GM13977 (cell line): ENCODE data around the gene GPRC5B.

Source experiments
- DNase-seq: peaks from one replicate; pipeline ENCODE4 v3.0.0; 2012; ENCODE audit warnings: low spot score
- in situ Hi-C: fragments of 300-500 bp; cut with MboI; formaldehyde crosslinking; loops from one replicate; pipeline ENCODE4 v1.12.0; 2022; ENCODE audit warnings: low sequenced_read_pairs, low pct_unique_long_range_greater_than_20kb, mixed read lengths, inconsistent platforms; ENCODE audit not compliant: unreplicated experiment
- TF ChIP-seq, protein P1 (sequence below): IDR thresholded peaks from 2 replicates; pipeline ENCODE4 v1.5.1; 2012; ENCODE audit warnings: mild to moderate bottlenecking, control low read depth; ENCODE audit not compliant: insufficient read depth; ENCODE audit errors: extremely low read depth, missing control alignments

Gene GPRC5B

DNA sequence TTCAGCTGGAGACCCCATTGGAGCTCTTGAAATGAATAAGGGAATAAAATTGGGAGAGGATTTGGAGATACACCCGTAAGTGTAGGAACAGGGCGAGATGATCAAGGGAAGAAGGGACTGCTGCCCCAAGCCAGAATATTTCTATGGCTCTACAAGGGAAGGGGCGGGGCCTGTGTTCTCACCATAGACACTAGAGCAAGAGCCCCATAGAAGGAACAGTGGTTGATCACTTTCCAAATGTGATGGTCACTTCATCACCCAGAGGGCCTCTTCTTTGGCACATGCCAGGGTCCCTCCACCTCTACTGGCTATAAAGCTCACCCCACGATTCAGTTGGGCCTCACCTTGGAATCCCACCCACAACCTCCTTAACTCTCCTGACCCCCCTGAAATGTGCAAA, 25.0 kb downstream of the GPRC5B start:
- TF ChIP-seq, protein P1, sequence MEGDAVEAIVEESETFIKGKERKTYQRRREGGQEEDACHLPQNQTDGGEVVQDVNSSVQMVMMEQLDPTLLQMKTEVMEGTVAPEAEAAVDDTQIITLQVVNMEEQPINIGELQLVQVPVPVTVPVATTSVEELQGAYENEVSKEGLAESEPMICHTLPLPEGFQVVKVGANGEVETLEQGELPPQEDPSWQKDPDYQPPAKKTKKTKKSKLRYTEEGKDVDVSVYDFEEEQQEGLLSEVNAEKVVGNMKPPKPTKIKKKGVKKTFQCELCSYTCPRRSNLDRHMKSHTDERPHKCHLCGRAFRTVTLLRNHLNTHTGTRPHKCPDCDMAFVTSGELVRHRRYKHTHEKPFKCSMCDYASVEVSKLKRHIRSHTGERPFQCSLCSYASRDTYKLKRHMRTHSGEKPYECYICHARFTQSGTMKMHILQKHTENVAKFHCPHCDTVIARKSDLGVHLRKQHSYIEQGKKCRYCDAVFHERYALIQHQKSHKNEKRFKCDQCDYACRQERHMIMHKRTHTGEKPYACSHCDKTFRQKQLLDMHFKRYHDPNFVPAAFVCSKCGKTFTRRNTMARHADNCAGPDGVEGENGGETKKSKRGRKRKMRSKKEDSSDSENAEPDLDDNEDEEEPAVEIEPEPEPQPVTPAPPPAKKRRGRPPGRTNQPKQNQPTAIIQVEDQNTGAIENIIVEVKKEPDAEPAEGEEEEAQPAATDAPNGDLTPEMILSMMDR, result no peak
- no peak for DNase-seq
- in situ Hi-C loops, result no loop called here

DNA sequence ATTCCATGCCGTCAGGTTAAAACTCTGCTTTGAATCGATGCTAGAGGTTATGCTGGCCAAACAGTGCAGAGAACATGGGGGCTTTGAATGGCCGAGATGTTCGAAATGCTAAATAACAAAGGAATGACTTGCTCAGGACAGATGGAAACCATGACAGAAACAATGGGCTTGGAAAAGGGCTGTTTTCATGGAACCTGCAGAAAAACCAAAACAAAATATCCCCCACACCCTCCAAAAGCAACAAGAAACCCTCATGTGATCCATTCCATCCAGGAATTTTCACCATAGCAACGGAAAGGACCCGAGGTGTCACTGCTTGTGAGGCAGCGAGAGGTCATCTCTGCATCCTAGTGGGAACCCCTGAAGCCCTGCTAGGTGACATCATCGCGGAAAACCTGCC, 25.5 kb downstream of the GPRC5B start:
- TF ChIP-seq, protein P1, result no peak
- in situ Hi-C loops, result no loop called here
- no peak for DNase-seq

DNA sequence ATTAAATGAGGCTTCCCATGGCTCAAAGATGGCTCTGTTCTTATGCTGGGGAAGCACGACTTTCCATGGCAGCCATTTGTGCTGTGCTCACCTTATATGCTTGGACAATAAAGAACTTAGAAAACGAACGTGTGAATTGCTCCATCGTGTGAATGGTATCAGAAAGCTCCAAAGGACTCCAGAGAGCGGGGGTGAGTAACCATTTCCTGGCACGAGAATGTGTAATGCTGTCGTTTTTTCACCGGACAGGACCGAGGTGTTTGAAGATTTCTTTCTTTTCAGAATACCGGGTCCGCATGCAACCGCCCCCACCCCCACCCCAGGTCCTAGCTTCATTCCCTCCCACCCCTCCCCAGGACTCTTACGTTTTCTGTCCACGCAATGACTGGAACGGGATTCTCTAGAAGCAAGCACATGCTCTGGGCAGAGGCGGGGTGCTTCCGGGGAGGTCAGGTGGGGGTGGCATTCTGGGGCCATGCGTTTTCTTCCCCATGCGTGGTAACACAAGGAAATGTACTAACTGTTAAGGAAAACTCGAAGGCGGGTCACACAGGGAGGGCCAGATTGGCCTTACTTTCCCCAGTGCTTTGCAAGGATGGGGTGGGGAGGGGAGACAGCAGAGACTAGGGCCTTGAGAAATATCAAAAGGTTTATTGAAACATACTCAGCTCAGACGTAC, 26.2 kb downstream of the GPRC5B start:
- TF ChIP-seq, protein P1, result no peak
- in situ Hi-C loops, result no loop called here
- DNase-seq, result no peak

DNA sequence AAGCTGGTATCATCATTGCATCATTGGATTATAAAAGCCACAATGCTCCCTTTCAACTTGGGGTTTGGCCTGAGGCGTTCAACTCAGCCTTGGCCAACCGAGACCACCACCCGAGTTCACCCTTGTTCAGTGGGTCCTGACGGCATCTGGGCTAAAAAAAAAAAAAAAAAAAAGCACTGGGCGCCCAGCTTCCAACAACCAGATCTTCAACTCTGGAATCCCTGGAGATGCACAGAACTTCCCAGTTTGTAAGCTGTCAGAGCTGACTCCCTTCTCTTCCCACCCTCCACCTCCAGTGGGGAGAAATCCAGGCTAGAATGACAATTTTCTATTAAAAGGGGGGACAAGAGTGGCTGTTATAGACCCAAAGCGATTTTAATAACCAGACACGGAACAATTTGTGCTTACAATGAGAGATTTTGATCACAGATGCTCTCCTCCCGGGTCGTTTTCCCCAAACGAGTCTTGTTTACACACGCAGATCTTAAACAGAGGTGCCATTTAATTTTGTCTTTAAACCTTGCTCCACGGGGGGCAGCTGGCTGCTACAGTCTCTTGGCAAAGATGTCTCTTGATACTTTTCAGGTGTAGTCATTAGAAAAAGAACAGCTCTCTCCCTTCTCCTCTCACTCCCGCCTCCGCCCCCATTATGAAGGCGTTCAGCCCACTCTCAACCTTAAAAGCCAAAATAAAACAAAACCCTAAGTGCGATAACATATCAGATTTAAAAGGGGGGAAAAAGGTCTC, 26.9 kb downstream of the GPRC5B start:
- in situ Hi-C loops, result no loop called here
- TF ChIP-seq, protein P1, result no peak
- DNase-seq, result no peak

DNA sequence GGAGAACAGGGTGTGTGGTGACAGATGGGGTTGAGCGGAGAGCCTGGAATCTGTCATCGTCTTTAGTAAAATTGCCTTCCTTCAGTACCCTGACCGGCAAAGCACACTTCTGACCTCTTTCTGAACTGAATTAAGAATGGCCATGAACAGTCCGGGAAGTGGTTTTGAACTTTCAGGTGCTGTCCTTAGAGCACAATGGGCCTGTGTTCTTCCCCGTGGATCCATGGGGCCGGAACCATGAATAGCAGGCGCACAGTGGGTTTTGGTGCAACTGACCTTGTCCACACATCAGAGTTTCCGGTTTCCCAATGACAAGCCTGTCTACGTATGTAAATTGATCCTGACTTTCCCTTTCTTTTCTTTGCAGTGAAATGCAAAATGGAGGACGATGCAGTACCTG, 28.5 kb downstream of the GPRC5B start:
- TF ChIP-seq, protein P1, result no peak
- in situ Hi-C loops, result no loop called here
- DNase-seq, result no peak

DNA sequence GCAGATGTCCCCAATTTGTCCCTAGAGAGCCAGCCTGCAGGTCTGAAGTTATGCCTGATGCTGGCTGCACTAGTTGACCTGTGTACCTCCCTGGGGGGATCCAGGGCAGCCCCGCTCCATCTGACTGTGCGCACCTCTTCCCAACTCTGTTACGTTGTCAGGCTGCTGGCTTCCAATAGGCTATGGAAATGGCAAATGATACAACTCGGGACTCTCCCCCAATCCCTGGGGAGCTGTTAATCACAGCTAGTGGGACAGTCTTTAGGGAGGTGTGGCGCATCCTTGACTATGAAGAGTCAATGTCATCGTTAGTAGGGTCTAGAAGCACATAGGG, 30.1 kb downstream of the GPRC5B start:
- TF ChIP-seq, protein P1, result no peak
- in situ Hi-C loops, result no loop called here
- no peak for DNase-seq
